GM19467 (cell line): Measurements from ENCODE around the gene SMC1B.
"Not testable (repeated sequence)": the region's sequence is repeated elsewhere in the genome, so short reads cannot be mapped to it uniquely, and the experiment has no call there.

Experiments used
- ATAC-seq: cut with Tn5 transposase; IDR thresholded peaks from one replicate; pipeline ENCODE4 v1.9.1; 2021; ENCODE audit warnings: mild to moderate bottlenecking, moderate library complexity; ENCODE audit not compliant: unreplicated experiment

Gene SMC1B

GRCh38 chr22:45422237-45422983, 9.0 kb upstream of the SMC1B start:
- ATAC-seq = no peak

GRCh38 chr22:45421349-45422055, 8.1 kb upstream of the SMC1B start:
- ATAC-seq = no peak

GRCh38 chr22:45420539-45420938, 7.1 kb upstream of the SMC1B start:
- no peak for ATAC-seq

GRCh38 chr22:45420011-45420410, 6.6 kb upstream of the SMC1B start:
- no peak for ATAC-seq

DNA sequence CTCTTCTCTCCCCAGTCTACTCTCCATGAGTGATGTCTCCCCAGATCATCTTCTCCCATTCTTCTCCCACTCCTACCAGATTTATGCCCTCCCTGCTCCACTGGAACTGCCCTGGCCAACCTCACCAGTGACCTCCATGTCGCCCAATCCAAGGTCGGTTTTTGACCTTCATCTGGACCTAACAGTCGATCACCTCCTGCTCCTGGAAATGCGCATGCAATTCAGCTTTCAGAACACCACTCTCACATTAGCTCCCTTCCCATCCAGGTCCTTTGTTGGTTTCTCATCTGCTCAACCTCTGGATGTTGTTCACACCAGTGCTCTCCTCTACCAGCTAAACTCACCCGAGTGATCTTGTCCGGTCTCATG, 5.4 kb upstream of the SMC1B start:
- no peak for ATAC-seq

GRCh38 chr22:45418056-45418769, 4.8 kb upstream of the SMC1B start:
- ATAC-seq = no peak

DNA sequence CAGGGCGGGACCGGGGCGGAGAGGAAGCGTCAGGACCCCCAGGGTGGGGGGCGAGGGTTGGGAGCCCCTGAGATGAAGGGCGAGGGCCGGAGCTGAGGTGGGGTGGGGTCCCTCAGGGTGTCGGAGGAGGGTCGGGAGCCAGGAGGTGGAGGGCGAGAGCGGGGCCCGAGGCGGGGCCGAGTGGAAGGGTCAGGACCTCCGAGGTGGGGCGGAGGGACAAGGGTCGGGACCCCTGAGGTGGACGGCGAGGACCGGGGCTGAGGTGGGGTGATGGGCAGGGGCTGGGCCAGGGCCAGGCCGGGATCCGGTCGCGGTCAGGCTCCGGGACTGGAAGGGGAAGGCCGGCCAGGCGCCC, 409 bp downstream of the SMC1B start:
- no peak for ATAC-seq

DNA sequence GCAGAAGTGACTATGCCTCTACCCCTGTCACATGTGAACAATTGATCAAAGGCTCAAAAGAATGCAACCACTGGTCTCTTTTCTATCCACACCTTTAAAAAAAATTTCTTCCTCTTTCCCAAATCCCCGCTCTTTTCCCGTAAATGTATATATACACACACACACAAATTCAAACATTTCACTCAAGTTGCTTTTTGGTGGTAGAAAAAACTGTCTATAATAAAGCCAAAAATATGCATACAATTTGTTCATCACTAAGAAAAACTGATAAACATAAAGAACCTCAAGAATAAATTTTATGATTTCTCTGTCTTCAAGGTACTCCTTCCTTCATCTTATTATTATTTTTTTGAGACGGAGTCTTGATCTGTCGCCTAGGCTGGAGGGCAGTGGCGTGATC, 5.6 kb downstream of the SMC1B start:
- ATAC-seq = no peak

- ATAC-seq = no peak
Observed at GRCh38 chr22:45402466-45402985, 10.9 kb downstream of the SMC1B start.

- no peak for ATAC-seq
Observed at GRCh38 chr22:45399712-45400445, 13.5 kb downstream of the SMC1B start.

- ATAC-seq = no peak
Observed at GRCh38 chr22:45398214-45398613, 15.2 kb downstream of the SMC1B start.

DNA sequence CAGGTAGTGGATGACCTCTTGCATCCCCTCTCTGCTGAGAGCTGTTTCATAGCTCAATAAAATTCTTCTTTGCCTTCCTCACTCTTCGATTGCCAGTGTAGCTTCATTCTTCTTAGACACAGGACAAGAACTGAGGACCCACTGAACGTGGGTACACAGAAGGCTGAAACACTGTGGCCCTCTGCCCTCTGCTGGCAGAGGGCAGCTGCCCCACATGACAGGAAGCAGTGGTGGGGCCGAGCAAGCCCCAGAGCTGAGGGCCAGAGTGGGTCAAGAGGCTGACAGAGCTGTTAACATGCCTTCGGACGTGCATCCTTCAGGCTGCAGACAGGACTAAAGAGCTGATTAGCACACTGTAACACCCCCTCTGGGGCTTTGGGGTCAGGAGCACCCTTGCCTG, 15.6 kb downstream of the SMC1B start:
- no peak for ATAC-seq

- ATAC-seq = no peak
Observed at GRCh38 chr22:45389546-45389945, 23.9 kb downstream of the SMC1B start.

DNA sequence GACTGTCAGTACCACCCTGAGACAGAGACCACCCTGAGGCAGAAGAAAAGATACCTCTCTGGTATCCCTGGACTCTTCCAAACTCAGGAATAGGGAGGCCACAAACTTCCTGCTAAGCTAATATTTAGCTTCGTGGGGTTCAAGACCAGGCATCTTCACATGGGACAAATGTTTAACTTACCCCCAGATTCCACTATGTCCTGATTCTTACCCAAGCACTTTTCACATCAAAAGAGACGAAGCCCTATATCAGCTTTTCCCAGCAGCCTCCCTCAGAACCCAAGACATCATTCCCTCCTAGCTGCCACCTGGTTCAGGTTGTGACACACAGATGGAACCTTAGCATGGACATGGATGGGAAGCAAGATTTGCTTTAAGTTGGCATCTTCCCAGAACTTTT, 32.1 kb downstream of the SMC1B start:
- no peak for ATAC-seq

- no peak for ATAC-seq
Observed at GRCh38 chr22:45376703-45377102, 36.7 kb downstream of the SMC1B start.

- ATAC-seq = no peak
Observed at GRCh38 chr22:45376009-45376408, 37.4 kb downstream of the SMC1B start.

GRCh38 chr22:45373592-45373991, 39.8 kb downstream of the SMC1B start:
- ATAC-seq = not testable (repeated sequence)

- ATAC-seq = no peak
Observed at GRCh38 chr22:45366713-45367112, 46.7 kb downstream of the SMC1B start.

- no peak for ATAC-seq
Observed at GRCh38 chr22:45359627-45360026, 53.8 kb downstream of the SMC1B start.

- ATAC-seq = no peak
Observed at GRCh38 chr22:45358127-45358526, 55.3 kb downstream of the SMC1B start.

DNA sequence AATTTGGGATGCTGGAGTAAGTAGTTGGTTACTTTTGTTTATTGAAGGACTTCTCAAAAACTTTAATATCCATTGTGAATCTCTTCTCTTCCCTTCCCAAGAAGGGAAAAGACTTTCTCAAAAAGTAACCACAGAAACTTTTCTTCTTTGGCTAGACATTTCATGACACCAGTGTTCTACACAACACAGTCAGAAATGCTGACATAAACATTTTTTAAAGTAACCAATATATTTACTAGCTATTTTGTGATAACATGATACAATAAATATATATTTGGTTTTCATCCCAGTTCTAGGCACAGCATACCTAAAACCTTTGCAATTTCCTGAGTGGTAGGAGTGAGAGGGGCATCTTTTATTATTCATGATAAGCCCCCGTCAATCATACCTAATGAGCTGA, 55.9 kb downstream of the SMC1B start:
- no peak for ATAC-seq
